ENCODE results near the gene PALB2.

DNA sequence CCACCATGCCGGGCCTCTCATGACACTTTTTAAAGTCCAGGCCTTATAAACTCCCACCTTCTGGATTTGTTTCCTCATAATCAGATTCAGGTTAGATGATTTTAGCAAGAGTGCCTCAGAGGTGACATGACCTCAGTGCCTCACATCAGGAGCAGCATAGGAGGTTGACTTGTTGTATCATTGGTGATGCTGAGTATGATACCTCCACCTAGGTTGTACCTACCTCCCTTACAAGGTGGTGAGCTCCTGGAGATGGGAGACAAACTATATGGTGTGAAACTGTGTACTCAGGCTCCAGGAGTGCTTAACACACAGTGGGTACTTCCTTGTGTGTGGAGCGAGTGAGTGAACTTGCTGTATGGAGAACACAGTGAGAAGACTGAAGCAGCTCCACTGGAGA is 63.6 kb downstream of the PALB2 start:
- no peak for TF ChIP-seq POLR2A (IDR thresholded peaks at IDR 0.05; ENCODE audit: low read length)
- TF ChIP-seq GATA1 (IDR thresholded peaks at IDR 0.05; ENCODE audit: low read depth, low read length), result no peak

Measured in erythroblast (primary cell).